HEK293T (cell line): Measurements from ENCODE around the gene SLC13A1.

Experiments
- ARNT ChIP-seq: fragments of 450-650 bp; IDR thresholded peaks from 2 replicates; pipeline ENCODE4 v1.6.1; 2017; ENCODE audit warnings: mild to moderate bottlenecking
- BHLHE40 ChIP-seq: fragments of 450-650 bp; IDR thresholded peaks from 2 replicates; pipeline ENCODE4 v1.6.1; 2016; ENCODE audit warnings: mild to moderate bottlenecking, moderate library complexity, borderline replicate concordance
- CTBP1 ChIP-seq: fragments of 450-650 bp; IDR thresholded peaks from 2 replicates; pipeline ENCODE4 v1.6.1; 2016; ENCODE audit warnings: borderline replicate concordance
- ELF4 ChIP-seq: fragments of 450-650 bp; IDR thresholded peaks from 2 replicates; pipeline ENCODE4 v1.6.1; 2017; ENCODE audit warnings: antibody characterized with exemption
- FOXA1 ChIP-seq: fragments of 450-650 bp; IDR thresholded peaks from 2 replicates; pipeline ENCODE4 v1.6.1; 2016; ENCODE audit warnings: mild to moderate bottlenecking
- FOXK2 ChIP-seq: fragments of 450-650 bp; IDR thresholded peaks from 2 replicates; pipeline ENCODE4 v1.6.1; 2016; ENCODE audit warnings: mild to moderate bottlenecking
- HDGF ChIP-seq: fragments of 450-650 bp; IDR thresholded peaks from 2 replicates; pipeline ENCODE4 v1.6.1; 2017; ENCODE audit warnings: antibody characterized with exemption, borderline replicate concordance
- L3MBTL2 ChIP-seq: fragments of 450-650 bp; conservative IDR thresholded peaks from 2 replicates; pipeline ENCODE4 v1.6.1; 2016; ENCODE audit warnings: mild to moderate bottlenecking
- SP1 ChIP-seq: fragments of 450-650 bp; IDR thresholded peaks from 2 replicates; pipeline ENCODE4 v1.6.1; 2017
- SUZ12 ChIP-seq: fragments of 450-650 bp; IDR thresholded peaks from 2 replicates; pipeline ENCODE4 v1.6.1; 2016; ENCODE audit warnings: mild to moderate bottlenecking
- TARDBP ChIP-seq: fragments of 450-650 bp; IDR thresholded peaks from 2 replicates; pipeline ENCODE4 v1.6.1; 2016
- ZNF384 ChIP-seq: fragments of 450-650 bp; IDR thresholded peaks from 2 replicates; pipeline ENCODE4 v1.6.1; 2016

GRCh38 chr7:123131140-123131539, 68.6 kb downstream of the SLC13A1 start:
- no peak for TF ChIP-seq ELF4
- TF ChIP-seq SUZ12, result no peak
- TF ChIP-seq SP1, result no peak
- TF ChIP-seq TARDBP, result no peak
- TF ChIP-seq FOXA1, result no peak
- TF ChIP-seq L3MBTL2, result no peak
- TF ChIP-seq ZNF384, result no peak
- no peak for TF ChIP-seq FOXK2
- TF ChIP-seq BHLHE40, result no peak
- TF ChIP-seq HDGF, result no peak
- TF ChIP-seq CTBP1, result no peak
- no peak for TF ChIP-seq ARNT
